Neural progenitor cell (in vitro differentiated cells): ENCODE measurements around the gene EMC8. TPM values are rescaled to one million over a fixed set of nuclear protein-coding genes. Genes with fewer than 3 reads are reported as not detected.
A peak's percentile ranks its signal among the peaks of the same experiment; 100 is the strongest.

Experiments
- DNase-seq: peaks from one replicate; pipeline ENCODE4 v3.0.0-alpha.2; 2016; ENCODE audit warnings: low spot score
- H2AFZ ChIP-seq: fragments of 200-600 bp; sonication (generic); replicated peaks from 2 replicates; pipeline ENCODE4 v1.6.1; 2016; ENCODE audit warnings: antibody characterized with exemption
- H3F3A ChIP-seq: fragments of 200-600 bp; sonication (generic); 2 replicates; pipeline ENCODE4 v1.6.1; 2016; ENCODE audit warnings: antibody characterized with exemption, low read depth
- H3K27ac ChIP-seq: fragments of 200-600 bp; sonication (generic); 2 replicates; pipeline ENCODE4 v1.5.1; 2016; ENCODE audit warnings: mild to moderate bottlenecking
- H3K27me3 ChIP-seq: fragments of 200-600 bp; sonication (generic); 2 replicates; pipeline ENCODE4 v1.6.1; 2016; ENCODE audit warnings: mild to moderate bottlenecking, moderate library complexity
- H3K36me3 ChIP-seq: fragments of 200-600 bp; sonication (generic); 2 replicates; pipeline ENCODE4 v1.5.1; 2016
- H3K4me1 ChIP-seq: fragments of 200-600 bp; sonication (generic); 2 replicates; pipeline ENCODE4 v1.6.1; 2016; ENCODE audit warnings: mixed run types
- H3K4me2 ChIP-seq: fragments of 200-600 bp; sonication (generic); 2 replicates; pipeline ENCODE4 v1.6.1; 2016
- H3K4me3 ChIP-seq: fragments of 200-600 bp; sonication (generic); 2 replicates; pipeline ENCODE4 v1.5.1; 2016
- H3K79me2 ChIP-seq: fragments of 200-600 bp; sonication (generic); 2 replicates; pipeline ENCODE4 v1.6.1; 2016; ENCODE audit warnings: low read depth
- H3K9ac ChIP-seq: fragments of 200-600 bp; sonication (generic); 2 replicates; pipeline ENCODE4 v1.6.1; 2016
- H3K9me3 ChIP-seq: fragments of 200-600 bp; sonication (generic); 2 replicates; pipeline ENCODE4 v1.5.1; 2016; ENCODE audit warnings: low read depth
- H4K20me1 ChIP-seq: fragments of 200-600 bp; sonication (generic); 2 replicates; pipeline ENCODE4 v1.6.1; 2016; ENCODE audit warnings: low read depth
- H3K27ac Mint-ChIP-seq: 3 replicates; pipeline ENCODE4 v1.8.0; 2021; ENCODE audit warnings: mixed read lengths
- H3K27me3 Mint-ChIP-seq: 2 replicates; pipeline ENCODE4 v1.8.0; 2022; ENCODE audit warnings: low read depth, mild to moderate bottlenecking, inconsistent platforms, moderate library complexity, mixed read lengths; ENCODE audit not compliant: insufficient read depth
- H3K36me3 Mint-ChIP-seq: 3 replicates; pipeline ENCODE4 v1.8.0; 2021; ENCODE audit warnings: mixed read lengths
- H3K4me1 Mint-ChIP-seq: 3 replicates; pipeline ENCODE4 v1.8.0; 2021; ENCODE audit warnings: mixed read lengths
- H3K4me3 Mint-ChIP-seq: 3 replicates; pipeline ENCODE4 v1.8.0; 2021; ENCODE audit warnings: mild to moderate bottlenecking, moderate library complexity, mixed read lengths
- H3K9me3 Mint-ChIP-seq: 3 replicates; pipeline ENCODE4 v1.8.0; 2020; ENCODE audit warnings: mixed read lengths
- CTCF ChIP-seq: fragments of 200-600 bp; sonication (generic); IDR thresholded peaks from 2 replicates; pipeline ENCODE4 v1.5.1; 2017; ENCODE audit warnings: antibody characterized with exemption, mild to moderate bottlenecking
- EZH2 ChIP-seq: fragments of 200-600 bp; sonication (generic); IDR thresholded peaks from 2 replicates; pipeline ENCODE4 v1.6.1; 2017; ENCODE audit warnings: antibody characterized with exemption, mild to moderate bottlenecking, moderate library complexity
- EZH2phosphoT487 ChIP-seq: fragments of 200-600 bp; sonication (generic); IDR thresholded peaks from 2 replicates; pipeline ENCODE4 v1.6.1; 2017; ENCODE audit warnings: antibody characterized with exemption
- total RNA-seq: library from RNA; depleted of rRNA; stranded (reverse); fragments of >200 nt; gene quantifications from 2 replicates; pipeline ENCODE4 v1.2.3, GENCODE V29; 2015; ENCODE audit warnings: low replicate concordance

EMC8 gene
- total RNA-seq, 1 donor from 2014 or later: 25.1 TPM

GRCh38 chr16:85765767-85766166, 33.6 kb downstream of the EMC8 start:
- Histone ChIP-seq H2AFZ (no peak overlapping the region), H3F3A (peaks cover 11% of the 10 kb centered on the region), H3K9ac (no peak overlapping the region), H3K4me2 (no peak overlapping the region), H3K9me3 (no peaks in the 10 kb centered on the region), H3K4me3 (no peak overlapping the region), H3K79me2 (no peaks in the 10 kb centered on the region), H4K20me1 (no peaks in the 10 kb centered on the region), H3K27ac (no peak overlapping the region), H3K36me3 (no peaks in the 10 kb centered on the region), H3K27me3 (no peaks in the 10 kb centered on the region), H3K4me1 (peaks cover 17% of the 10 kb centered on the region)
- DNase-seq: peak; percentile 25
- no peaks in the 10 kb centered on the region for H3K9me3 Mint-ChIP-seq
- H3K36me3 Mint-ChIP-seq: peaks cover 3% of the 10 kb centered on the region
- peaks cover 29% of the 10 kb centered on the region for H3K4me1 Mint-ChIP-seq
- no peak overlapping the region for H3K4me3 Mint-ChIP-seq
- H3K27me3 Mint-ChIP-seq: peaks cover 4% of the 10 kb centered on the region
- TF ChIP-seq EZH2 (no peak), CTCF (no peak), EZH2phosphoT487 (no peak)
- peak overlapping the region; percentile 76 for H3K27ac Mint-ChIP-seq

- H3K4me3 ChIP-seq: no peak overlapping the region
- H3K36me3 Mint-ChIP-seq: no peaks in the 10 kb centered on the region
- H3F3A ChIP-seq: peaks cover 11% of the 10 kb centered on the region
- no peak overlapping the region for H2AFZ ChIP-seq
- TF ChIP-seq CTCF (no peak), EZH2phosphoT487 (no peak), EZH2 (no peak)
- H3K27ac Mint-ChIP-seq: no peak overlapping the region
- H3K4me3 Mint-ChIP-seq: no peak overlapping the region
- H3K4me2 ChIP-seq: no peak overlapping the region
- peaks cover 17% of the 10 kb centered on the region for H3K4me1 ChIP-seq
- no peaks in the 10 kb centered on the region for H3K79me2 ChIP-seq
- no peaks in the 10 kb centered on the region for H3K27me3 ChIP-seq
- no peak for DNase-seq
- H3K4me1 Mint-ChIP-seq: peaks cover 29% of the 10 kb centered on the region
- H4K20me1 ChIP-seq: no peaks in the 10 kb centered on the region
- H3K36me3 ChIP-seq: no peaks in the 10 kb centered on the region
- H3K9me3 ChIP-seq: no peaks in the 10 kb centered on the region
- no peak overlapping the region for H3K9ac ChIP-seq
- H3K27ac ChIP-seq: no peak overlapping the region
- H3K9me3 Mint-ChIP-seq: no peaks in the 10 kb centered on the region
- H3K27me3 Mint-ChIP-seq: peaks cover 8% of the 10 kb centered on the region
These were observed 34.1 kb downstream of the EMC8 start for GRCh38 chr16:85765211-85765610.

- peaks cover 27% of the 10 kb centered on the region for H3K4me1 Mint-ChIP-seq
- no peak overlapping the region for H3K4me3 ChIP-seq
- peaks cover 12% of the 10 kb centered on the region for H3K27me3 Mint-ChIP-seq
- no peak for DNase-seq
- no peaks in the 10 kb centered on the region for H3K36me3 ChIP-seq
- H4K20me1 ChIP-seq: no peaks in the 10 kb centered on the region
- no peaks in the 10 kb centered on the region for H3K36me3 Mint-ChIP-seq
- no peaks in the 10 kb centered on the region for H3K79me2 ChIP-seq
- no peak overlapping the region for H3K27ac Mint-ChIP-seq
- no peak overlapping the region for H2AFZ ChIP-seq
- TF ChIP-seq EZH2 (no peak), CTCF (no peak), EZH2phosphoT487 (no peak)
- H3K9me3 Mint-ChIP-seq: no peaks in the 10 kb centered on the region
- no peaks in the 10 kb centered on the region for H3K27me3 ChIP-seq
- H3K9ac ChIP-seq: no peak overlapping the region
- no peaks in the 10 kb centered on the region for H3K9me3 ChIP-seq
- peaks cover 8% of the 10 kb centered on the region for H3F3A ChIP-seq
- no peak overlapping the region for H3K27ac ChIP-seq
- no peak overlapping the region for H3K4me3 Mint-ChIP-seq
- peaks cover 16% of the 10 kb centered on the region for H3K4me1 ChIP-seq
- H3K4me2 ChIP-seq: no peak overlapping the region
These were observed 35.7 kb downstream of the EMC8 start for GRCh38 chr16:85763616-85764015.
